ENCODE results near the gene SAP30L. TPM values are rescaled to one million over a fixed set of nuclear protein-coding genes. Genes with fewer than 3 reads are reported as not detected.

The SAP30L gene
- total and polyA plus RNA-seq, 4 donors: 18.2 to 35.4 (median 30.0) TPM

DNA sequence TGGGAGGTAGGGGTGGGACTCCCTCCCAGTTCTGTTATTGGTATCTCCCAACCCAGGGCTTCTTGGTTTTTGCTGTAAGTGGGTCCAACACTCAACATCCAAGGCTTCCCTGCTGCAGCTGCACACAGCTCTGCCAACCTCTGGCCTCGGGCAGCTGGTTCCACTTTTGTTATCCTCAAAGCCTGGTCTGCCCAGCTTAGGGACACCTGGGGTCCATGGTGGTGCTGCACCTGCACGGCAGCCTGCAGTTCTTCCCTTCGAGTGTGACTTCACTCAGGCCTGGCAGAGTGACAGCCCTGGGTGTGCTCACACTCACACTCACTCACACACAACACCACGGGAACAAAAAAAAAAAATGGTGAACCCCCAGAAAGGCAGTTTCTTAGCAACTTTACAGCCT lies 15.3 kb upstream of the SAP30L start:
- no peaks in the 10 kb centered on the region for H3K4me1 ChIP-seq (ENCODE audit: control insufficient read depth in 5 of 5, insufficient read depth in 5 of 5, low read length in 5 of 5)
- H3K36me3 ChIP-seq (ENCODE audit: control insufficient read depth in 4 of 4, insufficient read depth in 4 of 4, low read length in 4 of 4): peaks cover 0 to 3% (median 1%) of the 10 kb centered on the region in 4 donors
- H3K4me3 ChIP-seq: no peak overlapping the region
- ATAC-seq (ENCODE audit: insufficient read depth, low FRiP score): no peak
- no peak for DNase-seq
- WGBS, 2 donors: 75 to 81% methylated on average over 4 of the region's 4 CpGs
- TF ChIP-seq, protein P1, sequence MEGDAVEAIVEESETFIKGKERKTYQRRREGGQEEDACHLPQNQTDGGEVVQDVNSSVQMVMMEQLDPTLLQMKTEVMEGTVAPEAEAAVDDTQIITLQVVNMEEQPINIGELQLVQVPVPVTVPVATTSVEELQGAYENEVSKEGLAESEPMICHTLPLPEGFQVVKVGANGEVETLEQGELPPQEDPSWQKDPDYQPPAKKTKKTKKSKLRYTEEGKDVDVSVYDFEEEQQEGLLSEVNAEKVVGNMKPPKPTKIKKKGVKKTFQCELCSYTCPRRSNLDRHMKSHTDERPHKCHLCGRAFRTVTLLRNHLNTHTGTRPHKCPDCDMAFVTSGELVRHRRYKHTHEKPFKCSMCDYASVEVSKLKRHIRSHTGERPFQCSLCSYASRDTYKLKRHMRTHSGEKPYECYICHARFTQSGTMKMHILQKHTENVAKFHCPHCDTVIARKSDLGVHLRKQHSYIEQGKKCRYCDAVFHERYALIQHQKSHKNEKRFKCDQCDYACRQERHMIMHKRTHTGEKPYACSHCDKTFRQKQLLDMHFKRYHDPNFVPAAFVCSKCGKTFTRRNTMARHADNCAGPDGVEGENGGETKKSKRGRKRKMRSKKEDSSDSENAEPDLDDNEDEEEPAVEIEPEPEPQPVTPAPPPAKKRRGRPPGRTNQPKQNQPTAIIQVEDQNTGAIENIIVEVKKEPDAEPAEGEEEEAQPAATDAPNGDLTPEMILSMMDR (IDR thresholded peaks at IDR 0.05; ENCODE audit: control extremely low read depth, extremely low read depth): no peak
- H3K27me3 ChIP-seq (ENCODE audit: control insufficient read depth in 3 of 3, insufficient read depth in 3 of 3, low read length in 2 of 3): no peaks in the 10 kb centered on the region
- H3K9ac ChIP-seq (ENCODE audit: insufficient read depth in 1 of 2, low read length in 2 of 2): no peak overlapping the region
- H3K27ac ChIP-seq (ENCODE audit: low read depth in 1 of 2, low read length in 1 of 2): no peak overlapping the region
- H3K9me3 ChIP-seq (ENCODE audit: control insufficient read depth in 4 of 4, insufficient read depth in 3 of 4, low read length in 3 of 4): no peaks in the 10 kb centered on the region

DNA sequence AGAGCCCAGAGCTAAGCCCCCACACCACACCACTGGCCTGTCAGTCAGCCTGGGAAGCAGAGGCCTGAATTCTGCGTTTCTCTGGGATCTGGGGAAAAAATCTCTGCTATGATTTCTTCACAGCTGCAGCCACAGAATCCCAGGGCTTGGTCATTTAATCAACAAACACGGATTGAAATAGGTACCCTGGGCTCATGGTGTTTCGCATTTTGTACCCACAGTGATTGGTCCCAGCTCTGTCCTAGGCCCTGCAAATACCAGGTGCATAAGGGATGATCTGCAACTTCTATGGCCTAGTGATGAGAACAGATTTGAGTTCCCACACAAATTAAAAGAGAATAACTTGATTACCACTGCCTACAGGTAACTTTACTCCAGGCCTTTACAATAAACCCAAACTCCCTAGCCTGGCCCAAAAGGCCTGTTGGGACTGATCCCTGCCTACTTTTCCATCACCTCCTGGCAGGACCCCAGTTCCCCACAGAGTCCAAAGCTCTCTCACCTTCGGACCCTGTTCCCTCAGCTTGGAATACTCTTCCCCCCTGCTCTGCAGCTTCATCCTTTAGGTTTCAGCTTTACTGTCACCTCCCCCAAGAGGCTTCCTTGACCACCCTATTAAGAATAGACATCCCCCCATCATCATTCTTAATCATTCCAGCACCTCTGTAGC lies 14.7 kb upstream of the SAP30L start:
- 85 to 88% methylated on average over 4 of the region's 4 CpGs for WGBS, 2 donors
- Histone ChIP-seq H3K27me3 (ENCODE audit: control insufficient read depth in 3 of 3, insufficient read depth in 3 of 3, low read length in 2 of 3) (no peaks in the 10 kb centered on the region), H3K4me3 (no peak overlapping the region), H3K4me1 (ENCODE audit: control insufficient read depth in 5 of 5, insufficient read depth in 5 of 5, low read length in 5 of 5) (no peaks in the 10 kb centered on the region), H3K27ac (ENCODE audit: low read depth in 1 of 2, low read length in 1 of 2) (no peak overlapping the region), H3K9ac (ENCODE audit: insufficient read depth in 1 of 2, low read length in 2 of 2) (no peak overlapping the region), H3K36me3 (ENCODE audit: control insufficient read depth in 4 of 4, insufficient read depth in 4 of 4, low read length in 4 of 4) (peaks cover 0 to 5% (median 5%) of the 10 kb centered on the region in 4 donors), H3K9me3 (ENCODE audit: control insufficient read depth in 4 of 4, insufficient read depth in 3 of 4, low read length in 3 of 4) (no peaks in the 10 kb centered on the region)
- no peak for ATAC-seq (ENCODE audit: insufficient read depth, low FRiP score)
- TF ChIP-seq, protein P1 (IDR thresholded peaks at IDR 0.05; ENCODE audit: control extremely low read depth, extremely low read depth): no peak
- no peak for DNase-seq

DNA sequence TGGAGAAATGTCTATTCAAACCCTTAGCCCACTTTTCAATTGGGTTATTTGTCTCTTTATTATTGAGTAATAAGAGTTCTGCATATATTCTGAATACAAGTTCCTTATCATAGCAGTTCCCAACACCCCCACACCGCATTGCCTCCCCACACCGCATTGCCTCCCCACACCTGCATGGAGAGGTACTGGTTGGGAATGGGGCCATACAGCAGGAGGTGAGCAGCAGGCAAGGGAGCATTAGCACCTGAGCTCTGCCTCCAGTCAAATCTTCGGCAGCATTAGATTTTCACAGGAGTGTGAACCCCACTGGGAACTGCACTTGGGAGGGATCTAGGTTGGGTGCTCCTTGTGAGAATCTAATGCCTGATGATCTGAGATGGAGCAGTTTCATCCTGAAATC lies 10.6 kb upstream of the SAP30L start:
- no peak for ATAC-seq (ENCODE audit: insufficient read depth, low FRiP score)
- DNase-seq: no peak
- Histone ChIP-seq H3K27me3 (ENCODE audit: control insufficient read depth in 3 of 3, insufficient read depth in 3 of 3, low read length in 2 of 3) (no peaks in the 10 kb centered on the region), H3K36me3 (ENCODE audit: control insufficient read depth in 4 of 4, insufficient read depth in 4 of 4, low read length in 4 of 4) (peaks cover 3 to 19% (median 15%) of the 10 kb centered on the region in 4 donors), H3K27ac (ENCODE audit: low read depth in 1 of 2, low read length in 1 of 2) (no peak overlapping the region), H3K9me3 (ENCODE audit: control insufficient read depth in 4 of 4, insufficient read depth in 3 of 4, low read length in 3 of 4) (no peaks in the 10 kb centered on the region), H3K4me1 (ENCODE audit: control insufficient read depth in 5 of 5, insufficient read depth in 5 of 5, low read length in 5 of 5) (no peaks in the 10 kb centered on the region), H3K9ac (ENCODE audit: insufficient read depth in 1 of 2, low read length in 2 of 2) (no peak overlapping the region), H3K4me3 (no peak overlapping the region)
- TF ChIP-seq, protein P1 (IDR thresholded peaks at IDR 0.05; ENCODE audit: control extremely low read depth, extremely low read depth): no peak
- 100% methylated on average over 3 of the region's 3 CpGs for WGBS, 2 donors
